SIG-M5 treated with dmso at 0.1 percent for 504 hours (cell line): ENCODE results near the gene SMIM24.

ENCODE experiments used
- DNase-seq: peaks from one replicate; lab custom pipeline; 2025; ENCODE audit not compliant: unreplicated experiment; lab: John Stamatoyannopoulos, UW

The SMIM24 gene

GRCh38 chr19:3476830-3477229 is 3.5 kb downstream of the SMIM24 start:
- DNase-seq, result no peak

DNA sequence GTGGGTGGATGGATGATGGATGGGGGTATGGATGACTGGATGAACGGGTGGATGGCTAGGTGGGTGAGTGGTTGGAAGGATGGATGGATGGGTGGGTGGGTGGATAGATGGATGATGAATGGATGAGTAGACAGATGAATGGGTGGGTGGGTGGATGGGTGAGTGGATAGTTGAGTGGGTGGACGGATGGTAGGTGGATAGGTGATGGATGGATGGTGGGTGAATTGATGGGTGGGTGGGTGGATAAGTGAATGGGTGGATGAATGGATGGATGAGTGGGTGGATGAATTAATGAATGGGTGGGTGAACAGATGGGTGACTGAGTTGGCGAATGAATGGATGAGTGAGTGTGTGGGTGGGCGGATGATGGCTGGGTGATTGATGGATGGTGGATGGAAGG is 4.9 kb downstream of the SMIM24 start:
- DNase-seq, result no peak

GRCh38 chr19:3474614-3475013 is 5.7 kb downstream of the SMIM24 start:
- no peak for DNase-seq

GRCh38 chr19:3474010-3474409 is 6.3 kb downstream of the SMIM24 start:
- no peak for DNase-seq

GRCh38 chr19:3471954-3472655 is 8.2 kb downstream of the SMIM24 start:
- no peak for DNase-seq

DNA sequence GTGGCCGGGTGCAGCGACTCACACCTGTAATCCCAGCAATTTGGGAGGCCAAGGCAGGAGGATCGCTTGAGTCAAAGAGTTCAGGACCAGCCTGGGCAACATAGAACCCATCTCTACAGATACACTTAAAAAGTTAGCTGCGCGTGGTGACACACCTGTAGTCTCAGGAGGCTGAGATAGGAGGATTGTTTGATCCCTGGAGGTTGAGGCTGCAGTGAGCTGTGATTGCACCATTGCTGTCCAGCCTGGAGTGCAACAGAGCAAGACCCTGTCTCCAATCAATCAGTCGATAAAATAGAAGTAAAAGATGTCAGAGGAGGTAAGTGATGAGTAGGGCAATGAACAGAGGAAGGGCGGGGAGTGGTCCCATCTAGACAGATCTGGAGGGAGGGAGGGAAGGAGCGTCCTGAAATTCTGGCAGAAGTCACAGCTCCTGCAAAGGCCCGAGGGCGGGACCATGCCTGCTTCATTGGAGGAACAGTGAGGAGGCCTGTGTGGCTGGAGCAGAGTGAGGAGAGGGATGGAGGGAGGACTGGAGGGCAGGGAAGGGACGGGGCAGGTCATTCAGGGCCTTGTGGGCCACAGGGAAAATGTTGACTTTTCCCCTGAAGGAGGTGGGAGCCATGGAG is 9.7 kb downstream of the SMIM24 start:
- DNase-seq, result no peak

- no peak for DNase-seq
Observed at GRCh38 chr19:3469638-3470499, 10.5 kb downstream of the SMIM24 start.

DNA sequence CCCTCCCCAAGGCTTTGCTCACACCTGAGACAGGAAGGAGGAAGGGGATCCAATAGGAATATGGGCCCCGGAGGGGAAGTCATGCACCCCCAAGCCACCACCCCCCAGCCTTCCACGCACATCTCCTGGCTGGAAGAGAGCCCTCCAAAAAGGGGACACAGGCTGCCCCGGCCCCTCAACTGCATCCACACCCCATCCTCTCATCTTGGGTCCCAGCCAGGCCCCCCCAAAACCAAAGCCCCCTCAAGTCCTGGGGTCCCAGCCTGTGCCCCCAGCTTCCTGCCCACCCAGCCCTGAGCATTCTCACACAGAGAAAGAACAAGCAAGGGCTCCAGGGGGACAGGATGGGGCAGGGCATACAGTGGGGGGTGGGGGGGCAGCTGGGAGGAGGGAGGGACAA is 12.1 kb downstream of the SMIM24 start:
- DNase-seq, result no peak

DNA sequence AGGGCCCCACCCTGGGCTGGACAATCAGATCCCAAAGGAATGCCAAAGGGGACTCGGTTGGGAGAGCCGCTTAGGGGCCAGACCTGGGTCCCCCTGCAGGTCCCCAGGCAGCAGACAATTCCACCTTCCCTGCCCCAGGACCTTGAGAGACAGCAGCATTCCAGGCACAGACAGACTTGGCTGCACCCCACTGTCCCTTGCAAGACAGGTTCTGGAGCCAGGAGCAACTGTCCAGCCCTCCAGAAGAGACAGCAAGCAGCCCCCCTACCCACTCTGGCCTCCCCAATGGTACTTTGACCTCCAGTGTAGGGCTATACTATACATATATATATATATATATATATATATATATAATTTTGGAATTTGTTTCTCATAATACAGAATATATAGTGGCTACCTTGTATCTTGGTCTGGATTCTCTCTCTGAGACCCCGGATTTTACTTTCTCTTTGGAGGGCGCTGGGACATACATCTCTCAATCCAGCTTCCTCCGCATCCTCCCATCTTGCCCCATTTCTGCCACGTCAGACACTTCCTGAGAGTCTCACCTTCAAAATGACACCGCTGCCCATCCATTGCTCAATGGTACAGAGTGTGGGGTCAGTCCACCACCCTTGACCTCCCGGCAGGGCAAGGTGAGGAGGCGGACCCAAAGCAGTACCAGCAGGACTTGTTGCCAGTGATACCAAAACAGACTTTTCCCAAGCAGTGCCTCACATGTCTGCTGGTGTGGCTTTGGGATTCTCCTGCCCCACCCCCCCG is 12.7 kb downstream of the SMIM24 start:
- no peak for DNase-seq

- no peak for DNase-seq
Observed at GRCh38 chr19:3466635-3467034, 13.7 kb downstream of the SMIM24 start.

DNA sequence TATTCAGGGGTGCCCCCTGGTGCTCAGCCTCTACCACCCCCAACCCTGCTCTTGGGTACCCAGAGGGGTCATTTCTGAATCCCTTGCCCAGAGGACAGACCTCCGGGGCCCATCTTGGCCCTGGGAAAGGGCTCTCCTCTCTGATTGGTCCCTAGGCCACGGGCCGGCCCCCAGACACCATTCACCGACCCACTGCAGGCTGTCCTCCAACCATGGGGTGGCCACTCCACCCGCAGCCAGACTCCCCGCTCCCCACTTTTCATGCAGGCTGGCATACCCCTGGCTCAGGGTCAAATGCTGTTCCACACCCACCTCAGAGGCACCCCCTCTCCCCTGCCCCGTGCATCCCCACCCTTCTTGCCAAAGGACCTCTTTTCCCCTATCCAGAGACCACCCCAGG is 14.8 kb downstream of the SMIM24 start:
- DNase-seq, result no peak

GRCh38 chr19:3464587-3465235 is 15.6 kb downstream of the SMIM24 start:
- no peak for DNase-seq

GRCh38 chr19:3463714-3464586 is 16.4 kb downstream of the SMIM24 start:
- DNase-seq, result no peak

GRCh38 chr19:3462991-3463713 is 17.2 kb downstream of the SMIM24 start:
- no peak for DNase-seq

DNA sequence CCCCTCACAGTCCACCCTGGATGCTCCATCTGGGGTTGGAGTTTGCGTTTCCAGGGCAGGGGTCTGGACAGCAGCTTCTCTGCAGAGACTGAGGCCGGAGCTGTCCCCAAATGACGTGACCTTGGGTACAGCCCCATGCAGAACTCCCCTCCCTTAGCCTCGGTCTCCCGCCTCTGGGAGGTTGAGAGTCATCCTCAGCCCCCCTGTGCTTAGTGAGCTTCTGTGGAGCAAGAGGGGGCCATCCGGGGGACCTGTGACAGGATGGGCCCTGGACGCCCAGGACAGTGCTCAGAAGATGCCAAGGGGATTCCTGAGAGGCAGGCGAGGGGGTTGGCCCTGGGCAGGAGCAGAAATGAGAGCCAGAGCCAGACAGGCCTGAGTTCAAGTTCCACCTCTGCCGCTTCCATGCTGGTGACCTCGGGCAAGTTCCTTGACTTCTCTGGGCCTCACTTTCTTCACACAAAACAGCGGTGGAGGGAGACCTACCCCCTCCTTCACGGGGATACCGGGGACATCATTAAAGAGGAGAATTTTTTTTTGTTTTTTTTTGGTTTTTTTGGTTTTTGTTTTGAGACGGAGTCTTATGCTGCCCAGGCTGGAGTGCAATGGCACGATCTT is 20.3 kb downstream of the SMIM24 start:
- no peak for DNase-seq

GRCh38 chr19:3459089-3459881 is 21.0 kb downstream of the SMIM24 start:
- no peak for DNase-seq

- DNase-seq, result no peak
Observed at GRCh38 chr19:3458229-3459088, 21.9 kb downstream of the SMIM24 start.
